T-helper 9 cell (primary cell): ENCODE data around the gene CD79A.
"Not testable (repeated sequence)": the region's sequence is repeated elsewhere in the genome, so short reads cannot be mapped to it uniquely, and the experiment has no call there.

Experiments
- DNase-seq: peaks from one replicate; pipeline ENCODE4 v3.0.0-alpha.2; 2020

The CD79A gene

GRCh38 chr19:41906916-41907680, 30.0 kb downstream of the CD79A start:
- DNase-seq = no peak

- DNase-seq = no peak
Observed at GRCh38 chr19:41907994-41908615, 31.0 kb downstream of the CD79A start.

GRCh38 chr19:41908724-41909464, 31.8 kb downstream of the CD79A start:
- no peak for DNase-seq

- DNase-seq = no peak
Observed at GRCh38 chr19:41909706-41910105, 32.6 kb downstream of the CD79A start.

- DNase-seq = no peak
Observed at GRCh38 chr19:41910240-41910991, 33.3 kb downstream of the CD79A start.

- DNase-seq = no peak
Observed at GRCh38 chr19:41910992-41911888, 34.2 kb downstream of the CD79A start.

GRCh38 chr19:41911889-41912731, 35.0 kb downstream of the CD79A start:
- no peak for DNase-seq

- peak; percentile 29 for DNase-seq
Observed at GRCh38 chr19:41912899-41913537, 35.9 kb downstream of the CD79A start.

- no peak for DNase-seq
Observed at GRCh38 chr19:41913538-41914423, 36.7 kb downstream of the CD79A start.

GRCh38 chr19:41914424-41914834, 37.4 kb downstream of the CD79A start:
- DNase-seq = not testable (repeated sequence)

GRCh38 chr19:41915021-41915775, 38.1 kb downstream of the CD79A start:
- no peak for DNase-seq

GRCh38 chr19:41915776-41916414, 38.8 kb downstream of the CD79A start:
- DNase-seq = no peak

- no peak for DNase-seq
Observed at GRCh38 chr19:41917676-41918075, 40.6 kb downstream of the CD79A start.

- DNase-seq = no peak
Observed at GRCh38 chr19:41918095-41918494, 41.0 kb downstream of the CD79A start.

GRCh38 chr19:41918653-41919244, 41.7 kb downstream of the CD79A start:
- DNase-seq = no peak

- no peak for DNase-seq
Observed at GRCh38 chr19:41919948-41920712, 43.1 kb downstream of the CD79A start.
